ENCODE measurements around the gene MARCKS.

GRCh38 chr6:113856625-113857555 is at the start of gene MARCKS:
- TF ChIP-seq EZH2 (IDR thresholded peaks at IDR 0.05; ENCODE audit: borderline replicate concordance) (no peak), CTCF (IDR thresholded peaks at IDR 0.05; ENCODE audit: poor library complexity) (no peak)
